Measurements from ENCODE around the gene FAM135A.

The FAM135A gene

GRCh38 chr6:70413114-70413991 lies at the start of gene FAM135A:
TSS of gene FAM135A (plus strand) at chr6:70413508. CDS start at chr6:70428343, 14,835 bp downstream.
- no peak for DNase-seq

GRCh38 chr6:70363741-70364493 lies 49.4 kb upstream of the FAM135A start:
- DNase-seq, result no peak

GRCh38 chr6:70369332-70369950 lies 43.9 kb upstream of the FAM135A start:
- DNase-seq, result peak; percentile 50 to 56

- DNase-seq, result no peak
Measured at GRCh38 chr6:70370496-70370895, 42.8 kb upstream of the FAM135A start.

- peak; percentile 73 to 93 for DNase-seq
Measured at GRCh38 chr6:70371454-70372105, 41.7 kb upstream of the FAM135A start.

- no peak for DNase-seq
Measured at GRCh38 chr6:70375166-70375565, 38.1 kb upstream of the FAM135A start.

GRCh38 chr6:70375882-70376281 lies 37.4 kb upstream of the FAM135A start:
- peak; percentile 4 to 6 for DNase-seq

GRCh38 chr6:70376628-70377027 lies 36.7 kb upstream of the FAM135A start:
- DNase-seq, result no peak

- no peak for DNase-seq
Measured at GRCh38 chr6:70377372-70377771, 35.9 kb upstream of the FAM135A start.

GRCh38 chr6:70379473-70380013 lies 33.8 kb upstream of the FAM135A start:
- DNase-seq, result no peak

- no peak for DNase-seq
Measured at GRCh38 chr6:70380252-70380651, 33.1 kb upstream of the FAM135A start.

GRCh38 chr6:70380771-70381416 lies 32.4 kb upstream of the FAM135A start:
- no peak for DNase-seq

GRCh38 chr6:70381417-70381782 lies 31.9 kb upstream of the FAM135A start:
- no peak for DNase-seq

- DNase-seq, result no peak
Measured at GRCh38 chr6:70385901-70386300, 27.4 kb upstream of the FAM135A start.

GRCh38 chr6:70388814-70389213 lies 24.5 kb upstream of the FAM135A start:
- DNase-seq, result no peak

- DNase-seq, result no peak
Measured at GRCh38 chr6:70389261-70389660, 24.0 kb upstream of the FAM135A start.

- no peak for DNase-seq
Measured at GRCh38 chr6:70390067-70390466, 23.2 kb upstream of the FAM135A start.

- DNase-seq, result no peak
Measured at GRCh38 chr6:70391492-70391891, 21.8 kb upstream of the FAM135A start.

- no peak for DNase-seq
Measured at GRCh38 chr6:70394518-70395300, 18.6 kb upstream of the FAM135A start.

GRCh38 chr6:70395301-70395672 lies 18.0 kb upstream of the FAM135A start:
- no peak for DNase-seq

GRCh38 chr6:70396163-70396562 lies 17.1 kb upstream of the FAM135A start:
- DNase-seq, result no peak
